ENCODE results near the gene TMEM231.

- TF ChIP-seq, protein P1, sequence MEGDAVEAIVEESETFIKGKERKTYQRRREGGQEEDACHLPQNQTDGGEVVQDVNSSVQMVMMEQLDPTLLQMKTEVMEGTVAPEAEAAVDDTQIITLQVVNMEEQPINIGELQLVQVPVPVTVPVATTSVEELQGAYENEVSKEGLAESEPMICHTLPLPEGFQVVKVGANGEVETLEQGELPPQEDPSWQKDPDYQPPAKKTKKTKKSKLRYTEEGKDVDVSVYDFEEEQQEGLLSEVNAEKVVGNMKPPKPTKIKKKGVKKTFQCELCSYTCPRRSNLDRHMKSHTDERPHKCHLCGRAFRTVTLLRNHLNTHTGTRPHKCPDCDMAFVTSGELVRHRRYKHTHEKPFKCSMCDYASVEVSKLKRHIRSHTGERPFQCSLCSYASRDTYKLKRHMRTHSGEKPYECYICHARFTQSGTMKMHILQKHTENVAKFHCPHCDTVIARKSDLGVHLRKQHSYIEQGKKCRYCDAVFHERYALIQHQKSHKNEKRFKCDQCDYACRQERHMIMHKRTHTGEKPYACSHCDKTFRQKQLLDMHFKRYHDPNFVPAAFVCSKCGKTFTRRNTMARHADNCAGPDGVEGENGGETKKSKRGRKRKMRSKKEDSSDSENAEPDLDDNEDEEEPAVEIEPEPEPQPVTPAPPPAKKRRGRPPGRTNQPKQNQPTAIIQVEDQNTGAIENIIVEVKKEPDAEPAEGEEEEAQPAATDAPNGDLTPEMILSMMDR (IDR thresholded peaks at IDR 0.05): no peak
- TF ChIP-seq POLR2A (IDR thresholded peaks at IDR 0.05): no peak
Measured at GRCh38 chr16:75570396-75571065, 14.5 kb upstream of the TMEM231 start.
